Colonic mucosa (tissue), 4 donors: ENCODE measurements around the gene PSAP. TPM values are rescaled to one million over a fixed set of nuclear protein-coding genes. Genes with fewer than 3 reads are reported as not detected.

Source experiments
- DNase-seq: peaks from one replicate; pipeline ENCODE4 v3.0.0-alpha.2; 2020
- H3K27ac ChIP-seq: fragments of 200-600 bp; one replicate; pipeline ENCODE4 v1.8.0; 2021
- H3K27me3 ChIP-seq: fragments of 200-600 bp; one replicate; pipeline ENCODE4 v1.8.0; 2021
- H3K36me3 ChIP-seq: fragments of 200-600 bp; one replicate; pipeline ENCODE4 v1.8.0; 2021
- H3K4me1 ChIP-seq: fragments of 200-600 bp; one replicate; pipeline ENCODE4 v1.8.0; 2021; ENCODE audit warnings: mild to moderate bottlenecking
- H3K4me3 ChIP-seq: fragments of 200-600 bp; one replicate; pipeline ENCODE4 v1.8.0; 2021
- H3K9ac ChIP-seq, 2 donors: one replicate each; pipeline ENCODE4 v1.7.0; 2013; ENCODE audit warnings: control low read depth in 2 of 2, low read depth in 2 of 2, low read length in 2 of 2
- H3K9me3 ChIP-seq: fragments of 200-600 bp; one replicate; pipeline ENCODE4 v1.8.0; 2021
- intact Hi-C: fragments of 100-400 bp; cut with DNase I; formaldehyde crosslinking; loops from one replicate; pipeline ENCODE4 v1.14.1; 2022
- total RNA-seq, 2 donors: library from RNA; stranded (reverse); fragmentation: NEBNext Ultra II Directional in 1 of 2; extraction: Animal tissue kit (Norgen Biotek cat#: 25700) in 1 of 2; gene quantifications; one replicate each; pipeline ENCODE4 v1.2.1, GENCODE V29; 2021
- TF ChIP-seq, protein P1 (sequence below): fragments of 200-600 bp; IDR thresholded peaks from one replicate; pipeline ENCODE4 v1.8.0; 2022; ENCODE audit warnings: antibody characterized with exemption, mild to moderate bottlenecking
- donor health status: healthy.
- donor health status: DM: no; HTN: no; CAD: no.
- donor health status: DM: no; HTN: no; CAD: no.

PSAP gene
- total RNA-seq, 2 donors from 2014 or later = 363 to 629 TPM

GRCh38 chr10:71802715-71803488 is 48.1 kb downstream of the PSAP start:
- Histone ChIP-seq H3K9me3 (no peaks in the 10 kb centered on the region), H3K27me3 (no peaks in the 10 kb centered on the region), H3K9ac (no peak overlapping the region), H3K36me3 (no peaks in the 10 kb centered on the region), H3K4me1 (peaks cover 3% of the 10 kb centered on the region), H3K27ac (no peak overlapping the region), H3K4me3 (no peak overlapping the region)
- intact Hi-C loops = no loop called here
- TF ChIP-seq, protein P1, sequence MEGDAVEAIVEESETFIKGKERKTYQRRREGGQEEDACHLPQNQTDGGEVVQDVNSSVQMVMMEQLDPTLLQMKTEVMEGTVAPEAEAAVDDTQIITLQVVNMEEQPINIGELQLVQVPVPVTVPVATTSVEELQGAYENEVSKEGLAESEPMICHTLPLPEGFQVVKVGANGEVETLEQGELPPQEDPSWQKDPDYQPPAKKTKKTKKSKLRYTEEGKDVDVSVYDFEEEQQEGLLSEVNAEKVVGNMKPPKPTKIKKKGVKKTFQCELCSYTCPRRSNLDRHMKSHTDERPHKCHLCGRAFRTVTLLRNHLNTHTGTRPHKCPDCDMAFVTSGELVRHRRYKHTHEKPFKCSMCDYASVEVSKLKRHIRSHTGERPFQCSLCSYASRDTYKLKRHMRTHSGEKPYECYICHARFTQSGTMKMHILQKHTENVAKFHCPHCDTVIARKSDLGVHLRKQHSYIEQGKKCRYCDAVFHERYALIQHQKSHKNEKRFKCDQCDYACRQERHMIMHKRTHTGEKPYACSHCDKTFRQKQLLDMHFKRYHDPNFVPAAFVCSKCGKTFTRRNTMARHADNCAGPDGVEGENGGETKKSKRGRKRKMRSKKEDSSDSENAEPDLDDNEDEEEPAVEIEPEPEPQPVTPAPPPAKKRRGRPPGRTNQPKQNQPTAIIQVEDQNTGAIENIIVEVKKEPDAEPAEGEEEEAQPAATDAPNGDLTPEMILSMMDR = no peak
- DNase-seq = no peak

DNA sequence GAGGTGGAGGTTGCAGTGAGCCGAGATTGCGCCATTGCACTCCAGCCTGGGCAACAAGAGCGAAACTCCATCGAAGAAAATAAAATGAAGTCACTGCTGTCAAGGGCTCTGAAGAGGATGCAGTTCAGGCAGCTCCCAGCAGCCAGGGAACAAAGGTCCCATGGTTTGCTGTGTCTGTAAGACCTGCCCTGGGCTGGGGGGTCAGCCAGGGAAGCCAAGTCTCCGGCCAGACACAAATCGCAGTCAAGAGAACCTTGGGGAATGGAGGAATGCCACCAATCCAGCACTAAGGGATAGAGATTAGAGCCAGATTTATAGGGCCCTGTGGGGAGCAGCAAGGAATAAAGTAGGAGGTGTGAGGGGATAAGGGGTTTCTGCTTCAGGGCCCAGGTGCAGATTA is 48.8 kb downstream of the PSAP start:
- Histone ChIP-seq H3K27ac (no peak overlapping the region), H3K36me3 (no peaks in the 10 kb centered on the region), H3K4me1 (peaks cover 3% of the 10 kb centered on the region), H3K9ac (no peak overlapping the region), H3K9me3 (no peaks in the 10 kb centered on the region), H3K4me3 (no peak overlapping the region), H3K27me3 (no peaks in the 10 kb centered on the region)
- intact Hi-C loops = no loop called here
- DNase-seq = no peak
- TF ChIP-seq, protein P1 = no peak

- TF ChIP-seq, protein P1 = no peak
- intact Hi-C loops = no loop called here
- DNase-seq = no peak
- Histone ChIP-seq H3K27ac (no peak overlapping the region), H3K4me1 (no peaks in the 10 kb centered on the region), H3K9me3 (no peaks in the 10 kb centered on the region), H3K4me3 (no peak overlapping the region), H3K36me3 (no peaks in the 10 kb centered on the region), H3K9ac (no peak overlapping the region), H3K27me3 (no peaks in the 10 kb centered on the region)
These were observed 49.7 kb downstream of the PSAP start for GRCh38 chr10:71801361-71801760.

DNA sequence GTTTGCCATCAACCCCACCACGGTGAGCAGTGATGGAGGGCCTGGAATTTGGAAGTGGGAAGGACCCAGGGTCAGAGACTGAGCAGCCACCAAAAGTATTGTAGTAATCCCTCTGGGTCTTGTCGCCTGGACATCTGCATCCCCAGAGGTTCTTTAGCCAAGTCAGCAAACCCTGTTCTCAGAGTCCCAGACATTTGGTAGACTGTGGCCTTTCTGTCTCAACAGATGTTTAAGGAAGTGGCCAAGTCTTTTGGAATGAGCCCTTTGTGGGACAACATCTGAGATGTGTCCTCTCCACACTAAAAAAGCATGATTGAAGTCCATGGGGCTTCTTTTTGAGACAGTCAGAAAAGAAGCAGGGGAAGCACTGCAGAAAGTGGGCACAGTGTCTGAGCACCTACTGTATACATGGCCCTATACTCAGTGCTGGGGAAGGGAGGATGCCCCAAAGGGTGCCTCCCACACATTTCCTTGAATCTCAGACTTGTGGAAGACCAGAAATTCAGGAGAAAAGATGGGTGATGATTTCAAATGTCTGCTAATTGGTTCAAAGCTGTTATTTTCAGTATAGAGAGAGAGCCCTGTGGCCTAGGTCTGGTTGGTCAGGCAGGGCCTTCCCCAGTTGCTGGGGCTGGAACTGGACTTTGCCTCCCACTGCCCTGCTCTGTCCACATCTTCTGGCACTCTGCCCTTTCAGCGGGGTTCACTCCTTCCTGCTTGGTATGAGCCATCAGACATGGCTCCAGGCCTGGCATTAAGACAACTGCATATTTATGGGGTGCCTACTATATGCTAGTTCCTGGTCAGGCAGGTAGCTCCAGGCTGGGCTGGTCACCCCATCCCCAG is 51.2 kb downstream of the PSAP start:
- intact Hi-C loops = no loop called here
- H3K27ac ChIP-seq = no peak overlapping the region
- DNase-seq = peak; percentile 47
- H3K27me3 ChIP-seq = no peaks in the 10 kb centered on the region
- H3K9ac ChIP-seq = no peak overlapping the region
- H3K4me1 ChIP-seq = no peaks in the 10 kb centered on the region
- no peak overlapping the region for H3K4me3 ChIP-seq
- no peaks in the 10 kb centered on the region for H3K36me3 ChIP-seq
- TF ChIP-seq, protein P1 = no peak
- no peaks in the 10 kb centered on the region for H3K9me3 ChIP-seq

DNA sequence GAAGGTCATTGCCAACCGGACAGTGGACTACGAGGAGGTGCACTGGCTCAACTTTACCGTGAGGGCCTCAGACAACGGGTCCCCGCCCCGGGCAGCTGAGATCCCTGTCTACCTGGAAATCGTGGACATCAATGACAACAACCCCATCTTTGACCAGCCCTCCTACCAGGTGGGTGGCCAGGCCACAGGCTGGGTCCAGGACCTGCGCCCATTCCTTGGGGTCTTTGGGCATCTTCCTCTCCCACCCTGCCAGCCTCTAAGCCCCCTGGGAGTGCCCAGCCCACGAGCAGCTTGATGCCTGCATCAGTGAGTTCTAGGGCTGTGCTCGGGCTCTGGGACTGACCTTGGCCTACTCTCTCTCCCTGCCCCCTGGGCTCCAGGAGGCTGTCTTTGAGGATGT is 51.9 kb downstream of the PSAP start:
- no peaks in the 10 kb centered on the region for H3K27me3 ChIP-seq
- TF ChIP-seq, protein P1 = no peak
- H3K9ac ChIP-seq = no peak overlapping the region
- H3K9me3 ChIP-seq = no peaks in the 10 kb centered on the region
- H3K4me1 ChIP-seq = no peaks in the 10 kb centered on the region
- no peaks in the 10 kb centered on the region for H3K36me3 ChIP-seq
- H3K4me3 ChIP-seq = no peak overlapping the region
- intact Hi-C loops = no loop called here
- no peak overlapping the region for H3K27ac ChIP-seq
- no peak for DNase-seq
